Measurements from ENCODE around the gene ZNF423.

GRCh38 chr16:49545741-49546448 lies 310.0 kb downstream of the ZNF423 start:
- TF ChIP-seq ZNF274 (IDR thresholded peaks at IDR 0.05; ENCODE audit: low read depth, low read length) (no peak), SUZ12 (IDR thresholded peaks at IDR 0.05; ENCODE audit: extremely low read depth, insufficient read depth, insufficient read length) (no peak), YY1 (IDR thresholded peaks at IDR 0.05; ENCODE audit: insufficient read depth, insufficient read length) (no peak)
